Jurkat, Clone E6-1 (cell line): ENCODE measurements around the gene KDM4C.

Experiments used
- DNase-seq: peaks from one replicate; pipeline ENCODE4 v3.0.0-alpha.2; 2011; ENCODE audit warnings: low read depth, low spot score
- H3K4me3 ChIP-seq: 2 replicates; pipeline ENCODE4 v1.5.1; 2011; ENCODE audit warnings: mild to moderate bottlenecking, low read length, control low read depth, moderate library complexity

KDM4C gene

DNA sequence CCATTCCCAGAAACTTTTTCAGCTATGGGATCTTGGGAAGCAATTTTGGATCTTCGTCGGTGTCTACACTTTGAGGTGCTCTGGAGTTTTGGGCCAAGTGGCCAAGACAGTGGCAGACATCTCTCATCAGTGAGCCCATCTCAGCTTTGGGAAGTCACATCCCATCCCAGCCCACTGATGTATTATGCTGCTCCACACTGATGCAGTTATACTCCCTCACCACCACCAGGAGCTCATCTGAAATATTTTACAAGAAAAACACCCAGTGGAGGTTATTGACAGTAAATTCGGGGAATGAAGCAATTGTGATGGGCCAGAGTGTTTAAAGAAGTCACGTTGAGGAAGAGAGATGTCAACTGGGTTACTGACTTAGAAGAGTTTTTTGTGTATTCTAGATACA lies 378.0 kb downstream of the KDM4C start:
- DNase-seq, result no peak
- H3K4me3 ChIP-seq, result no peak overlapping the region

DNA sequence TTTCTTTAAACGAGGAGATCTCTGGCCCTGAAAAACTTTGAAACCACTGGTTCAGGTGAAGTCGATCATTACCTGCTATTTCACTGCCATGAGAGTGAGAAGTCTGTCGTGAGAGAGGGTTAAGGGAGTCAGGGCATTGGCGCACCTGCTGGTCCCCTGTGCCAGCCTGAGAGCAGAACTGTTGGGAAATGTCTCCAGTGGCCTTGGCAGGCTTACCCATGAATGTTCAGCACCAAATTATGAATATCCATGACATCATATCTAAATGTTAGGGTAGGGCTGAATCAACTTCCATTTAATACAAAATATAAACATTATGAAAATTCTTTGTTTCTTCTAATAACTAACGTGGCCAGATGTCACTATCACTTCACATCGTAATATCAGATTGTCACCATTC lies 379.3 kb downstream of the KDM4C start:
- no peak overlapping the region for H3K4me3 ChIP-seq
- no peak for DNase-seq

DNA sequence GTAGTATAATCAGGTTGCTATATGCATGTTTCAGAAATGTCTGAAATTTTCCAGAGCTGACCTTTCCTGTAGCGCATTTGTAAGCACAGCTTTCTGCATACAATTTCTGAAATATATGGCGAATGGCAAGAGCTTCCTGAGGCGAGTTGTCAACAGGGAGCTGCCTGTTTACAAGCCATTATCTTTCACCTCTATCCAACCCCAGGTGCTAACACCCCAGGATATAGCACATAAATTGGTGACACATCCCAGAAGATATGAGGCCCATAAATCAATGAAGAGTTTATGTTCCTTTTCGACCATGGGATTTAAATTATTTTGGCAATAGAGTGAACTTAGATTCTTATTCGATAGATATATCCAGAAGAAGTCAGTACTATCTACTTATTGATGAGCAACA lies 379.8 kb downstream of the KDM4C start:
- no peak for DNase-seq
- H3K4me3 ChIP-seq, result no peak overlapping the region

DNA sequence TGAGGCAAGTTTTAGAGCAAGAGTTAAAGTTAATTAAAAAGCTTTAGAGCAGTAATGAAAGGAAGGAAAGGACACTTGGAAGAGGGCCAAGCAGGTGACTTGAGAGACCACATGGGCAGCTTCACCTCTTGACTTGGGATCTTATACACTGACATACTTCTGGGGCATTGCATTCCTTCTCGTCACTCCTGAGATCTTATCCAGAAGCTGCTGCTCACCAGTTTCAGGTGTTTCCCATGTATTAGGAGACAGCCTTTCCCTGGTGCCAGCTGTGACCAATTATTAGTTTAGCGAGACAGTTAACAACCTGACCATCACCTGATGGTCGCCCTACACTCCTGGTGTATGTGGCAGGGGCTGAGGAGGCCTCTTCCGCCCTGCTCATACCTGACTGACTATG lies 382.1 kb downstream of the KDM4C start:
- DNase-seq, result no peak
- no peak overlapping the region for H3K4me3 ChIP-seq

DNA sequence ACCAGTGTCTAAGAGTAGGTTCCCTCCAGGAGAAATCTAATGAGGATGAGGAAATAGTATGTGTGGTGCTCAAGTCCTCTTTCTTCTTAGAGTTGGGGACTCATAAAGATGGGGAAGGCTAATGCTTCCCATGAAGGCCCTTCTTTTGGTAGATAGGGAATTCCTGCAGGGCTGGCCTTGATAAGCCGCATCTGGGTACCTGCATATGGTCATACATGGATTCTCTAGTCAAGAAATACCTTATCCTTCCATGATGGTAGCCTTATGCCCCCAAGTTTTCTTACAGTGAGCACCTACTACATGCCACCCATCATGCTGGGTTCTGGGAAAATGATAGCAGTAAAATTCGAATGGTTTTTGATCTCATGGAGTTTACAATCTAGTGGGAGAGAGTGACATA lies 382.6 kb downstream of the KDM4C start:
- DNase-seq, result no peak
- H3K4me3 ChIP-seq, result no peak overlapping the region

DNA sequence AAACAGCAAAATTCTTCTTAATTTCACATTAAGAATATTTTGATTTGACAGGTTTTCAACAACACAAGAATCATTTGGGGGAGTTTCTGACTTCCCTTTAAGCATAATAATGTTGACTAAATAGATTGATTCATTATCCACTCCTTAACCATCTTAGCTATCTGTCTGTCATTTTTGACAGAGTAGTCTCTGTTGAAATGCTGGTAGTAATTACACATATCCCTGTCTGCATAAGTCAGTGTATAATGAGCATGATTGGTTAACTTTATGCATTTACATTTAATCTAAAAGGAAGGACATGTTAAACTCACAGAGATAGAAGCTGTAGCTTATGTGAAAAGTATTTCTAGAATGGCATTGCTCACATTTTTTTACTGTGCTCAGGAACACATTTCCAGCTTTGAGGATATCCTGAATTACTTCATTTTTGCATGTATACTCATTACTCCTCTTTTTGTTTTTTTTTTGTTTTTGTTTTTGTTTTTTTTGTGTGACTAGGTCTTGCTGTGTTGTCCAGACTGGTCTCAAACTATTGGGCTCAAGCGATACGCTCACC lies 385.9 kb downstream of the KDM4C start:
- no peak for DNase-seq
- H3K4me3 ChIP-seq, result no peak overlapping the region

DNA sequence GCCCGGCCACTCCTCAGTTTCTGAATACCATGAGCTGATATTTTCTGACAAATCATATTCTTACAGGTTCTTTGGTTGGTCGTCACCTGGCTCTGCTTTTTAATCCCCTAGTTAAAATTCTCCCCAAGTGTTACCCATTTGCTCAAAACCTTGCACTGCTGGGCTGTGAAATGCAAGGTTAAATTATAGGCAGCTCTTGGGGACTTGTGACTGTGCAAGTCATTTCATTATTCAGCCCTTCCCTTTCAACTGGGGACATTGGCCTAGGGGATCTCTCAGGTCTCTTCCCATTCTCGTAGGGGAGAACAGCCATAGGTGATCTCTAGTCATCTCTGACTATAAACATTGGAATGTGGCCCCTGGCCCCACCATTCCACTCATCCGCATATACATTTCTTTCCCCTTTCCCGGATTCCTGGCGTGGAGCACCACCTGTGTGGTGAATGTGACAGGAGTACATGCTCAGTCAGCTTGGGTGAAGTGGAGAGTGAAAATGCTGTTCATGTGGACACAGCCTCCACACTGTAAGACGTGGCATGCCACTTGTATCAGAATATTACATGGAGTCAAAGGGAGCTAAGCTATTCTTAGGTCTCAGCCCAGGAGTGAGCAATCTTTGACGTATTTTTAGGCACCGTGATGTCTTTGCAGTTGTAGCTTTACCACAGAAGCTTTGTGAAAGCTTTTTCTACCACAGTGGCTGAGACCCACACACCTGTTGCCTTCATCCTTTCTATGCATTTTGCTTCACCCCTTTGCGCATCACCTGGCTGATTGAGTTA lies 386.7 kb downstream of the KDM4C start:
- no peak overlapping the region for H3K4me3 ChIP-seq
- DNase-seq, result no peak

DNA sequence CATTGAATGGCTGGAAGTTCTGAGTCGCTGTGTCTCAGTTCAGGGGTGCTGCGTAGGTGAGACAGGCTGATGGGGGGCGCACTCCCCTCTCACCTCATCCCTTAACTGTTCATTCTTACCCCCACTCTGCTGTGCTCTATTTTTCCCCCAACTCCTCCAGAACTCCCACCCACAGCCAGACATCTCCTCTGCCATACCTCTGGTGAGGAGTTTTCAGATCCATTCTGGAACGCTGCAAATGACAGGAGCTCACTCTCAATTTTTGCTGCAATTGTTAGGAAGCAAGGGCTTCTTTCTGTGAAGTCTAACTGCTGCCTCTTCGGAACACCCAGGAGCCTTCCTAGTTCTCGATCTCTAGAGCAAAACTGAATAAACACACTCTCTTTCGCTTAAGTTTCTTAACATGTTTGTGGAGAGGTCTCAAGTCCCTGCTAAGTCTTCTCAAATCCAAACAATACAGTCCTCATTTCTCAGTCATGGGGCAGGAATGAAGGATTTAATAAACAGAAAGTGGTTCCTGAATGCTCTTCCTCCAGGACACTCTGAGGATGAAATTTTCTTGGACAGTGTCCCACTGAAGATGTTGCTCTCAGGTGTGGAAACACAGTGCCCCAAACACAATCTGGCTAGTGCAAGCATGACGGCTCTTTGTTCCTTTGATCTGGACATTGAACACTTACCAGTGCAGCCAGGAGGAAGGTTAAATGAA lies 387.7 kb downstream of the KDM4C start:
- no peak overlapping the region for H3K4me3 ChIP-seq
- no peak for DNase-seq

DNA sequence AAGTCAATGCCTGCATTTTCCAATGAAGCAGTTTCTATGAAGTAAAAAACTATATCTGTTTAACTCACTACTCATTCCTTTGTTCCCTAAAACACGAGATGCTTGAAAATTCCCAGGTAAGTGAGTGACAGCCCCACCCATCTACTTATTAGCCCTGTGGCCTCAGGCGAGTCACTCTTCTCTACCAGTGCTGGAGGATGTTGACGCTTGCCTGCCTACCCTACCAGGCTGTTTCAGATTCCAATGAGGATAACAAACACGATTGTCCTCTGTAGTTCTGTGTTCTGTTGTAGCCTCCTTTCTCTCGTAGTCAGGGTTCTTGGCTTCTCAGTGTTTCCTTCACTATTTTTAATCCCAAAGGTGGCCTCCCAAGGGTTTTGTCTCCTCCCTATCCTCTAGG lies 388.8 kb downstream of the KDM4C start:
- no peak overlapping the region for H3K4me3 ChIP-seq
- DNase-seq, result no peak

DNA sequence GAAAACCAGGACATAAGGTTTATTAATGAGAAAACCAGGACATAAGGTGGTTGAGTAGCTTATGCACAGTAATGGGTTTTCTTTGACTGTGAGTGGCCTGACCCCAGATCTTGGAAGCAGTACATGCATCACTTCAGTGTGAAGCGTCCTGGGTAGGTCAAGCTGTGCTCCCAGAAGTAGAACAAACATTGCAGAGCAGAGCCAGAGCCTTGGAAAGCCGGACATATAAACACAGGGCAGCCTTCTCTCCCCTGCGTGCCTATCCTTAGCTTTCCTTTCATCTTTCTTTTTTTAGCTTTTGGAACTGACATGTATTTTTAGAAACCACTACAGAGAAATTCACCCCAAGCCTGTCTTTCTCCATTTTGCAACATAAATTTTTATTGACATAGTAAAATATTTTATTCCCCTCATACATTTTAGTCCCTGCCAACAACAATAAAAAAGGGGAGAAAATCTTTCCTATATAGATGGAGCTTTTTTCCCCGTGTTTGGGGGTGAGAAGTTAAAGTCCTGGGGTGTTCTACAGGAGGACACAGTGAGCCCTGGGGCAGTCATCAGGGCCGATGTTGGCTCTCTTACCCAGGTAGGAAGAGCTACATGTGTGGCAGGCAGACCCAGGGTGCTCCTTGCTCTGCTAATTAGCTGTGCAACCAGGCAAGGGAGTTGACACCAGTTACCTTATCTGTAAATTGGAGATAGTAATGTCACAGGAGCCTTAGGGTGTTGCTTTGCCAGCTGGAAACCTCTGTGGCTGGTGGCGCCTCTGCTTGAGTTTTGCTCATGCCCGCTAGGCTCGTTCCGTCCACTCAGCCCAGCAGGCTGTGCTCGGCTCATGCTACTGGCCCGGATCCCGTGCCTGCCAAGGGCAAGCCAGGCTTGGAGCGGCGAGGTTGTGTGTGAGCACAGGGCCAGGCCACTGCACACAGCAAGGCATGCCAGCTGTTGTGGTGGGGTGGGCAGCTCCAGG lies 389.6 kb downstream of the KDM4C start:
- no peak for DNase-seq
- no peak overlapping the region for H3K4me3 ChIP-seq

DNA sequence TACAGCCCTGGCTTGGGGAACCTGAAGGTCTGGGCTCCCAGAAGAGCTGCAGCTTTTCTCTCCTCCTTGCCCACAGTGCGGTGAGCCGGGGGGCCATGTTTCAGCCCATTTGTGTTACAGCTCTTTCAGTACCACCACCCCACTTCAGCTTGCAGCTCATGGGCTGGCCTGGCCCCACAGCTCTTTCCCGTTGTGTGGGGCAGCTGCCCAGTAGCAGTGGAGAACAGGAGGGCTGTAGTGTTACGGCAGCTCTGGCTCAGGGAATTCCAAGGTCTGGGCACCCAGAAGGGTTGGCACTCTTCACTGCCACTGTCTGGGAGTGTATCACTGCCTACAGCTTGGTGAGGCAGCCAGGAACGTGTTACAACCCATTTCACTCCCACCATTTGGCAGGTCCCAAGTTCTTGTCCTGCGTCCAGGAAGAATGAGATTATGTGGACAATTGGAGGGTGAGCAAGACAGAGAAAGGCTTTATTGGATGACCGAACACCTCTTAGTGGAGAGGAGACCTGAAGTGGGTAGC lies 390.5 kb downstream of the KDM4C start:
- H3K4me3 ChIP-seq, result no peak overlapping the region
- DNase-seq, result no peak

DNA sequence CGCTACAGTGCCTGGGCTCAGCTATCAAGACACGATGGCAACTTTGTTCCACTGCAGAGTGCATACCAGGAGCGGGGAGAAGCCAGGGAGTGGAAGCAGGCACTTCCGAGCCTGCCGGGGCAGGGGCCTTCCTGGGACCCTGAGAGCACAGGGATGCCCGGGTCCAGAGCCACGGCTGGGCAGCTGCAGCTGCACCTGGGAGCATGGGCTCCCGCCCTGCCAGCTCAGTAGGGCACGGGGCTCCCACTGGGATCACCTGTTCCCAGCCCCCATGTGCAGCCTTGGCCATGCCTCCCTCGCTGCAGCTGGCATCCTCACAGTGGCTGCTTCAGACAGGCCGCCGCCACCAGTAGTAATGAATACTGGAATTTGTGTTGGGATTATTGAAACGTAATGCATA lies 391.5 kb downstream of the KDM4C start:
- DNase-seq, result no peak
- H3K4me3 ChIP-seq, result no peak overlapping the region

DNA sequence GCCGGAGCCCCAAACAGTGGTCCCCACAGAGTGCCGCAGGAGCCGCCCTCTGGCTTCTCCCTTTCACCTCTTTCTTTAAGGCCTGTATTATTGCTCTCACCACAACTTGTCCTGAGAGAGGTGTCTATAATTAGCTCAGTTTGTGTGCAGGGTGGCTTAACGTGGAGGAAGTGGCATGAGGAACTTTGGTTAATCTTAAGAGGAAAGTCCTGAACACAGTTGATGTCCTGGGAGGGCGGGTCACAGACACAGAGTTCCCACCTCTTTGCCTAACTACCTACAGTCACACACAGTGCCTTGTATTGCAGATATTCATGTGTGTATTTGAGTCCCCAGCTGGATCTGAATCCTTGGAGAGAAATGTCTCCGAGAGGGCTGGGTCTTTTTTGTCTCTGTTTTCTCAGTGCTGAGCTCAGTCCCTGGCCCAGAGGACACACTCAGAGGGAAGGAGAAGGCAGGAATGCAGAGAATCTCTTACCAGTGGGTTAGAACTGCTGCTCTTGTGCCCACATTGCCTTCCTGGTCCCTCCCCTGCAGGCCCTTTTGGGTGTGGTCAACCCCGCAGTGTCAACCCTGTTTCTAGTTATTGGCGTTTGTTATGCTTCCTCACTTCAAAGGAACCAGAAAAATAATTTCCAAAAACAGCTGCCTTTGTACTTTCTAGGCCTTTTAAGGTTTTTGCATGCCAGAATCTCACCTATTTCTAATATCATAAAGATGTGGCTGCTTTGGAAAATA lies 392.5 kb downstream of the KDM4C start:
- peak; percentile 15 for DNase-seq
- H3K4me3 ChIP-seq, result no peak overlapping the region

DNA sequence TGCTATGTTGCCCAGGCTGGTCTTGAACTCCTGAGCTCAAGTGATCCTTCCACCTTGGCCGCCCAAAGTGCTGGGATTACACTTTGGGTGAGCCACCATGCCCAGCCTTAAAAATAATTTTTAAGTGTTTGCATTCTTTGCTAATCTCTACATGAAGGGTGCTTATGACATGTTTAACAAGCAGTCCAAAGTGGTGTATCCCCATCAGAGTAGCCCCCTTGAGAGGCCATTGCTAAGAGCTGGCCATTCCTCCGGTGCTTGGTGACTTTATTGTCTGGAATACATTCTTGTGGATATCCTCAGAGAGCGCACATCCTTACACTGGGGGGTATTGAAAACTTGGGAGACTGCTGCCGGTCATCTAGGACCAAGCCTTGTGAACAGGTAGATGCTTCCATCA lies 395.4 kb downstream of the KDM4C start:
- no peak overlapping the region for H3K4me3 ChIP-seq
- no peak for DNase-seq

DNA sequence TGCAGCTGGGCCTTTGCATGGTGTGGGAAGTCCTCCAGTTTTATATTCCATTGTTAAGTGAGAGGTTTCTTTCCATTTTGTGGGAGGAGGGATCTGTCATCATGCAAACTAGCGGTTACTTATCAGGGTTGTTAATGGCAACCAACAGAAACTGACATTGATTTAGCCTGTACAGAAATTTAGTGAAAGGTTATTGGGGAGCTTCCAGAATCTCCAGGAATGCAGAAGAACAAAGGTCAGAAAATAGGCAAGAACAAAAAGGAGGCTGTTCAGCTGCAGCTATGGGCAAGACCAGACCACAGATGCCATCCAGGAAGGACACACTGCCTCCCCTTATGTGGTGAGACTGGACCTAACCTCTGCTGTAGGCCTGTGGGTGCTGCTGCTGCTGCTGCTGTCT lies 395.8 kb downstream of the KDM4C start:
- no peak for DNase-seq
- H3K4me3 ChIP-seq, result no peak overlapping the region

DNA sequence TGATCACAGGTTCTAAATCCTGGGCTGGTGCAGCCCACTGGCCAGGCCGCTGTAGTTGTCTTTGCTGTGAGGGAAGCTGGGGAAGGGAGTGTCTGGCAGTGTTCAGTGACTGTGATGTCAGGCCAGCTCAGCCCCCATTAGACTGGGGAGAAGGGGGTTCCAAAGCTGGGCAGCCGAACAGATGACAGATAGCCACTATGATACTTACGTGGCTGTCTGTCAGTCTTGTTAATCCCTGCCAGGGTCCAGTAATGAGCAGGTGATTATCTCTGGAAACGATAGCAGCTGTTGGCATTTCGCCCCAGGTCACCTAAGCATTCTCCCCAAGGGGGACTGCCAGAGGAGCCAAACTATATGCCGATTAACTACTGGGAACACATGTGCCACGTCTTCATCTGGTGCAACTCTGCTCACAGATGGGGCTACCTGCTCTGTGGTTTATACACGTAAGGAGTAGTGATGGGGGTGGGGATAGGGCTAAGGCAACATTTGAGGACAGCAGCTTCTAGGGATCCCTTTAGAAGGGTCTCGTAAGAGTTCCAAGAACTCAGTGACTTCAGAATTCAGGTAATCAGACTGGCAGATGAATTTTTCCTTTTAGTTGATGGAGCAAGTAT lies 396.3 kb downstream of the KDM4C start:
- DNase-seq, result no peak
- H3K4me3 ChIP-seq, result no peak overlapping the region

DNA sequence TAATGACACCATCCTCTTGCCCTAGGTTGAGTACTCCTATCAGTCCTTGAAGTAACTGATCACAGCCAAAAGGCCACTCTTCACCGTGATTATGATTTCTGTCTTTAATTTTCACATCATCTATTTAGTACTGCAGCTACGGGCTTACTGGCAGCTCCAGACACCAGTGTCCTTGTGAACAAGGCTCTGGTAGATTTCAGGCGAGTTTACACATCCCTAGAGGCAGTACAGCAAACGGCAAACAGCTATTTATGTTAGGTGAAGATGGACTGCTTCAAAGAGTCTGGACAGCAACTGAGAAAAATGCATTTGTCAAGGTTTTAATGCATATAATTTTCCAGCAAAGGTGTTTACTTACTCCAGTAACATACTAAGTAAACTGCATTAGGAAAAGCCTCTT lies 396.9 kb downstream of the KDM4C start:
- H3K4me3 ChIP-seq, result no peak overlapping the region
- no peak for DNase-seq

DNA sequence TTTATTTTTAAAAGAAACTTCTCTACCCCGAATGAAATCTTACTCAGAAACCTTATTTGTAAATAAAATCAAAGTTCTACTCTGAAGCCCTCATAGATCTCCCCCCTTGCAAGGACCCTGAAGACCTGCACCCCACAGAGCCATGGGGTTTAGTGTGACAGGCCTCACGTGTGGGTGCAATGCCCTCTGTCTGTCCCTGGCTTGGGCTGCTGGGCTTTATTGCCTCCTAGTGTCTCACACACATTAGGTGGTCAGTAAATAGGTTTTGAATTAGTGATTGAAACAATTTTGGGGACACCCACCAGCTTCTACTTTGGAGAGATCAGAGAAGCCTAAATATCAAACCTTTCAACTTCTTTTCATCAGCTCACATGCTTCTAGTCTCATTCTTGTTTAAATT lies 403.7 kb downstream of the KDM4C start:
- no peak for DNase-seq
- no peak overlapping the region for H3K4me3 ChIP-seq
